GM12801 (cell line): ENCODE data around the gene INTS2.

Experiments used
- TF ChIP-seq, protein P1 (sequence below): IDR thresholded peaks from one replicate; pipeline ENCODE4 v1.5.1; 2011; ENCODE audit warnings: control low read depth; ENCODE audit not compliant: insufficient read length; ENCODE audit errors: extremely low read depth

The INTS2 gene

DNA sequence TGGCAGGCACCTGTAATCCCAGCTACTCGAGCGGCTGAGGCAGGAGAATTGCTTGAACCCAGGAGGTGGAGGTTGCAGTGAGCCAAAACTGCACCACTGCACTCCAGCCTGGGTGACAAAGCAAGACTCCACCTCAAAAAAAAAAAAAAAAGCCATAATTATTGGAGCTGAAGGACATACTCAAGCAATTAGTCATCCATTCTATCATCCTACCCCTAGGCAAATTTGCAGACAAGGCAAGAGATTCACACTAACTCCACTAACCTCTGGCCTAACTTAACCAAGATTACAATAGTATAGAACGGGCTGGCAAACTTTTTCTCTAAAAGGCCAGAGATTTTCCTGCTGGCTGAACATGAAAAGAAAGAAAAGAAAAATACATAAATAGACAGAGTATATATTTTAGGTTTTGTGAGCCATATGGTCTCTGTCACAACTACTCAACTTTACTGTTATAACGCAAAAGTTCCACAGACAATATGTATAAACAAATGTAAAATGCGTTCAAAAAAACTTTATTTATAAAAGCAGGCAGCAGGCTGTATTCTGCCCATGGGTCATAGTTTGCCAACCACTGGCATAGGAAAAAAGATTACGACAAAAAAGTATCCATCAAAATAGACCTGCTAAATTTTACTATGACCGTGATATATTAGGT is 94.1 kb downstream of the INTS2 start:
- TF ChIP-seq, protein P1, sequence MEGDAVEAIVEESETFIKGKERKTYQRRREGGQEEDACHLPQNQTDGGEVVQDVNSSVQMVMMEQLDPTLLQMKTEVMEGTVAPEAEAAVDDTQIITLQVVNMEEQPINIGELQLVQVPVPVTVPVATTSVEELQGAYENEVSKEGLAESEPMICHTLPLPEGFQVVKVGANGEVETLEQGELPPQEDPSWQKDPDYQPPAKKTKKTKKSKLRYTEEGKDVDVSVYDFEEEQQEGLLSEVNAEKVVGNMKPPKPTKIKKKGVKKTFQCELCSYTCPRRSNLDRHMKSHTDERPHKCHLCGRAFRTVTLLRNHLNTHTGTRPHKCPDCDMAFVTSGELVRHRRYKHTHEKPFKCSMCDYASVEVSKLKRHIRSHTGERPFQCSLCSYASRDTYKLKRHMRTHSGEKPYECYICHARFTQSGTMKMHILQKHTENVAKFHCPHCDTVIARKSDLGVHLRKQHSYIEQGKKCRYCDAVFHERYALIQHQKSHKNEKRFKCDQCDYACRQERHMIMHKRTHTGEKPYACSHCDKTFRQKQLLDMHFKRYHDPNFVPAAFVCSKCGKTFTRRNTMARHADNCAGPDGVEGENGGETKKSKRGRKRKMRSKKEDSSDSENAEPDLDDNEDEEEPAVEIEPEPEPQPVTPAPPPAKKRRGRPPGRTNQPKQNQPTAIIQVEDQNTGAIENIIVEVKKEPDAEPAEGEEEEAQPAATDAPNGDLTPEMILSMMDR, result no peak

DNA sequence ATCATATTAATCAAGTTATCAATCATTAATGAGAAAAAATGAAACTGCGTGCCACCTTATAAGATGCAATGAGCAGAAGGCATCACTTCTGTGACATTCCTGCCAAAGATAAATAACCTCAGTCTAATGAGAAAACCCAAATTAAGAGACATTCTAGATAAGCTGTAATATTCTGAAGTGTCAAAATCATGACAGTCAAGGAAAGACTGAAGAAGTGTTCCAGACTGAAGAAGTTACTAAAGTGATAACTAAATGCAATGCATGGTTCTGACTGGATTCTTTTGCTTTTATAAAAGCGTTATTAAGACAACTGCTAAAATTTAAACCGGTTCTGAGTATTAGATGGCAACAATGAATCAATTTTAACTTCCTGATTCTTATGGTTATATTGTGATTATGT is 95.3 kb downstream of the INTS2 start:
- TF ChIP-seq, protein P1, result no peak

DNA sequence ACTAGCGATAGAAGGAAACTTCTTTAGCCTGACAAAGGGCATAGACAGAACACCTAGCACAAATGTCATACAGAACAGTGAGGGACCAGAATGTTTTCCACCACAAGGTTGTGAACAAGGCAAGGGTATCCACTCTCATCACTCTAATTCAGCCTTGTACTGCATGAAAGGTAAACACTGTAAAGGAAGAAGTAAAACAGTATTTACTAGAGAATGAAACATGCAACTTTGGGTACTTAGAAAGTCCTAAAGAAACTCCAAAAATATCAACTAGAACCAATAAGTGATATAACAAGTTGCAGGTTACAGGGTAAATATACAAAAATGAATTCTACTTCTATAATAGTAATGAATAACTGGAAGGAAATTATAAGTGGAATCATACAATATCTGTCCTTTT is 96.7 kb downstream of the INTS2 start:
- TF ChIP-seq, protein P1, result no peak

DNA sequence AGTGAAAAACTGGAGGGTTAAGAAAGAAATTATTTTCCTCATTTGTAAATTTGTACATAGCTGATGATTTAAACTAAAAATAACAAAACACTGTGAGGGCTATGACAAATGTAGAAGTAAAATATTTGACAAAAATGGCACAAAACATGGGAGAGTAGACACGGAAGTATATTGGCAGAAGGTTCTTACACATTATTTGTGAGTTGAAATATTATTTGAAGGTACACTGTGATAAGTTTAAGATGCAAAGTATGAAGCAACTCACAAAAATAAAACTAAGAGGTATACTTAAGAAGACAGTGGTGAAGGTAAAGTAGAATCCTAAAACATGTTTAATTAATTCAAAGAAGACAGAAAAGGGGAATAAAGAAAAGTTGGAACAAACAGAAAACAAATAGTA is 99.1 kb downstream of the INTS2 start:
- TF ChIP-seq, protein P1, result no peak

DNA sequence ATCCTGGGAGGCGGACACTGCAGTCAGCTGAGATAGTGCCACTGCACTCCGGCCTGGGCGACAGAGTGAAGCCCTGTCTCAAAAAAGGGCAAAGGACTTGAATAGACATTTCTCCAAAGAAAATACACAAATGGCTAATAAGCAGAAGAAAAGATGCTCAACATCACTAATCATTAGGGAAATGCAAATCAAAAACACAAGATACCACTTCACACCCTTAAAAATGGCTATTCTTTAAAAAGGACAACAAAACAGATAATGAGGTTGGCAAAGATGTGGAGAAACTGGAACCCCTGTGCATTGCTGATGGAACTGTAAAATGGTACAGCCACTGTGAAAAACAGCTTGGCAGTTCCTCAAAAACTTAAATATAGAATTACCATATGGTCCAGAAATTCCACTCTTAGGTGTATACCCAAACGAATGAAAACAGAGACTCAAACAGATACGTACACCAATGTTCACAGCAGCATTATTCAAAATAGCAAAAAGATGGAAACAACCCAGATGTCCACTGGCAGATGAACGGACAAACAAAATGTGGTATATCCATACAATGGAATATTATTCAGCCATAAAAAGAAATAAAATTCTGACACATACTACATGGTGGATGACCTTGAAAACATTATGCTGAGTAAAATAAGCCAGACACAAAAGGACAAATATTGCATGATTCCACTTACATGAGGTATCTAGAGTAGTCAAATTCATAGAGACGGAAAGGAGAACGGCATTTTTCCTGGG is 100.0 kb downstream of the INTS2 start:
- TF ChIP-seq, protein P1, result no peak

DNA sequence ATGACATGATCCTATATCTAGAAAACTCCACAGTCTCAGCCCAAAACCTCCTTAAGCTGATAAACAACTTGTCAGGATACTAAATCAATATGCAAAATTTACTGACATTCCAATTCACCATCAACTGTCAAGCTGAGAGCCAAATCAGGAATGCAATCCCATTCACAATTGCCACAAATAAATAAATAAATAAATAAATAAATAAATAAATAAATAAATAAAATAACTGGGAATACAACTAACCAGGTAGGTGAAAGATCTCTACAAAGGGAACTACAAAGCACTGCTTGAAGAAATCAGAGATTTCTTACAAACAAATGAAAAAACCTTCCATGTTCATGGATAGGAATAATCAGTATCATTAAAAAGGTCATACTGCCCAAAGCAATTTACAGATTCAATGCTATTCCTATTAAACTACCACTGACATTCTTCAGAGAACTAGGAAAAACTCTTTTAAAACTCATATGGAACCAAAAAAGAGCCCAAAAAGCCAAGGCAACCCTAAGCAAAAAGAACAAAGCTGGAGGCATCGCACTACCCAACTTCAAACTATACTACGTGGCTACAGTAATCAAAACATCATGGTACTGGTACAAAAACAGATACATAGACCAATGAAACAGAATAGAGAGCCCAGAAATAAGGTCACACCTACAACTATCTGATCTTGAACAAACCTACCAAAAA is 102.2 kb downstream of the INTS2 start:
- TF ChIP-seq, protein P1, result no peak
